HG03575 (cell line): ENCODE results near the gene ZNF385B.

Source experiments
- ATAC-seq: cut with Tn5 transposase; IDR thresholded peaks from one replicate; pipeline ENCODE4 v1.9.1; 2021; ENCODE audit not compliant: unreplicated experiment, insufficient number of reproducible peaks, low FRiP score; ENCODE audit errors: extremely low read depth

Gene ZNF385B

GRCh38 chr2:179859523-179859922 is 1.9 kb downstream of the ZNF385B start:
- no peak for ATAC-seq

- ATAC-seq = no peak
These were observed 4.2 kb downstream of the ZNF385B start for GRCh38 chr2:179857236-179857635.

DNA sequence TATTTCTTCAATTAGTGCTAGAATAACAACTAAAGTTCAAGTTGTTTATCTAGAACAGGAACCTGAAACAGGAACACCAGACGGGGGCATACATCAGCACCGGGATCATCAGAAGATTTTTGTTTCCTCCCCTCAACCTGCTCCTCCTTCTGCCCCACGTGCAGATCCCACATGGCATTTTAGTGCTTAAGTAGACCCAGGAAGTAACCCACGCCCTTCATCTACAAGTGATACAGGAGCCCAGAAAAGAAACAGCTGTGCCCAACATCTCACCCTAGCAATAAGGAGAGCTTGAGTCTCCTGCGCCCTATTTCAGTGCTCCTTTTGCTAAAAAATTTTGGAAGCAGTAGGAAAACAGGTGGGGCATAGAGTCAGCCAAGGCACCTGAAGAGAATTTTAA is 5.2 kb downstream of the ZNF385B start:
- no peak for ATAC-seq

DNA sequence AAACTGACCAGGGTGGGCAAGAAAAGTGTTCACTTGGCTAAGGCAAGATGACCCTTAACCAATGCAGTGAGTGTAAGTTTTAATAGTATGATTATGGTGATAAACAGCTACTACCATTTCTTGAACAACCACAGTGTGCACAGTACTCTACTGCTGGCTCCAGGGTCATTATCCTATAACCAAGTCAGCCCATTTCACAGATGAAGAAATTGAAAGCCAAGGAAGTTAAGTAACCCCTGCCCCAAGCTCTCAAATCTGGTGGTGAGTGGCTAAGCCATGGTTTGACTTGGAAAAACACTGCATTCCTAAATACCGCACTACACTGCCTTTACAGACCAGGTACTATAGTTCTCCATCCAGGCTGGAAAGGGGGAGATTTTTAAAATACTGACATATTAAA is 5.7 kb downstream of the ZNF385B start:
- no peak for ATAC-seq

DNA sequence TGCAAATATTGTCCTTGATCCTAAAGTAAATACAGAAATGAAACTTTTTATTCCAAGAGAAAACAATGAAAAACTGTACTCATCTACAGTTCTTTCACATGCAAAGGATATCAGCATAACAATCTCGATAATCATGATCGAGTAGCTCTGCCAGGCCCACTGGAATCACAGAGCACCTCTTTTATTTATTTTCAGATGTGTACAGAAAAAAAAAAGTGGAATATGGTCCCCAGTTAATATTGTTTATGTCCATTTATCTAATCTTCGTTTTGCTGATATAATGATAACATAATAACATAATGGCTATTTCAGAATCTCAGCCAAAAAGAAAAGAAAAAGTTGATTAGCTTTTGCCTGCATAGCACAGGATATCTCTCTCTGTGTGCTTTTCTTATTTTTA is 6.5 kb downstream of the ZNF385B start:
- ATAC-seq = no peak

DNA sequence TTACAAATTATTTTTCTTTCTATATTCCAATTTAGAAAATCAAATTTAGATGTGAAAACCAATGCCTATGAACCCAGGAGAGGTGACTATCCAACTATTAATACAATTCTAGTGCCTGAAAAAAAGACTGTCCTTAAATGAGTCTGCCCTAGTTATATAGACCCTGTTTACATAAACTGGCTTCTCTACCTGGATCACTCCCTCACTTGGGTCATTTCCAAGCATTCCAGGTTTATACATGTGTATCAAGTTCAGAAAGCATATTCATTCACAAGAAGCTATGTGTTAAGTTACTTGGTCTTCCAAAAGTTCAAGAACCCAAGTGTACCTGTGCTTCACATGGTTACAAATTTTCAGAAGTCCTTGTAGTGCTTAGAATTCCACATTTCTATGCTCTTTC is 8.3 kb downstream of the ZNF385B start:
- ATAC-seq = no peak

DNA sequence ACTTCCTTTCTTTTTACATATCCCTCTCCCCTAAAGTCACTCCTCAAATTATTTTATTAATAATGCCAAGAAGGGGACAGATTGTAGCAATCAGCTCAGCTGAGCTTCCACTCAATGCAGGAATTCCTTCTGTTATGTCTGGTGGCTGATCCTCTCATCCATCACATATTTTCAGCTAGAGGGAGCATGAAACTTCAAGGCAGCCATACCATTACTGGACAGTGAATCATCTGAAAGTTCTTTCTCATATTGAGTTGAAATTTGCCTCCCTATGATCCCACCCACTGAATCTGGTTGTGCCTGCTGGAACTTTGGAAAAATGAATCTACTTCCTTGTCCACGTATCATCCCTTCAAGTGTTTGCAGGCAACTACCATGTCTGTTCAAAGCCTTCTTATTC is 11.2 kb downstream of the ZNF385B start:
- ATAC-seq = no peak

DNA sequence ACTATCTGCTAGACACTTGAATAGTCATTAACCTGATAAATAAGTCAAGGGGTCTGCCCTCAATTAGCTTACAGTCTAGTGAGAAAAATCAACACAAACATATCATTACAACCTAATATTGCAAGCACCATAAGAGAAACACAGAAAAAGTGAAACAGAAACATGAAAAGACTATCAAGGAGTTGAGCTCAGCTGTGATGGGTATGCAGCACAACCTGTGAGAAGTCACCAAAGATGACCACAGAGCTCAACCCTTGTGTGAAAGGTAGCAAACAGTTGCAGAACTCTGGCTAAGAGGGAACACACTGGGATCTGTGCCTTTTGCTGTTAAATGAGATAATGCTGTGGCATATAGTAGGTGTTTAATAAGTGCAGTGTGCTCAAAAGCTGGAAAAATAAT is 11.7 kb downstream of the ZNF385B start:
- ATAC-seq = no peak

DNA sequence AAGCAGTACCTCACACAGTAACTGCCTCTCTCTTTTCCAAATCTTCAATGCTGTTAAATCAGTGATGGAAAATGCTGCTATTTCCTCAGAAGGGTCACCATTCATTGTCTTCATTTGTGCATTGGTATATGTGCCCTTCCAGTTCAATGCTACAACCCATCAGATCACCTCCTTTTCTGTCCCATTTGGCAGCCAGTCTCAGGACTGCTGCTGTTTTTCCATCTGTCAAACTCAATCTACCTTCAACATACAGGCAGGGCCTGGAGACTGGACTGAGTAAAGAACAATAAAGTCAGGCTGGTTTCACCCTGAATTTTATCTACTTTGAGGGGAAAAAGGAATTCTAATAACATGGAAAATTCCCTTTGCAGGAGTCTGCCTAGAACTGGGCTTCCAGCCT is 17.9 kb downstream of the ZNF385B start:
- ATAC-seq = no peak

DNA sequence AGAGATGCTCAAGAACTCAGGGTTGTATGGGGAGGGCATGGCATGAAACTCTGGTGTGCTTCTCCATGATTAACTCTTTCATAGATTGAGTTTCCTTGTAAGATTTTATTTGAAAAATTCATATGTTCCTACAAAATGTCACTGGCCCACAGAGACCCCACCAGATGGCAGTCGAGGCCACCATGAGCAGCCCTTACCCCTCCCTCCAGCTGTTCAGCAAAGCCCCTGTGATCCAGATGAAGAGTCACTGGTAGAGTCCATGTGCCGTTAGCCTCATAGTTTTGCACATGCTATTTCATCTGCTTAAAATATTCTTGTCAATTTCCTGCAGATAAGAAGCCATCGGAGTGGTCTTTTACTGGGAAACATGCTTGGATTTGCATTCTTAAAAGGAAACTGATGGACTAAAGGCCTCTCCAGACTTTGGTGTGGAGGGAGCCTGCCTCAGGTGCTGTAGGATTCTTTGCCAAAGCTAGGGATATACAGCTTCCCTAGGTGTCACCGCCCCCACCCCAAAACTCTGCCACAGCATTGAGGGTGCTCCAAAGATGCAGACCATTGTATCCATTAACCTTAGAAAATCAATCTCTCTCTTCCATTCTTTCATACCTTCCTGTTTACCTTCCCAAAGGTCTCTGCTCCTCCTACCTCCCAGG is 18.8 kb downstream of the ZNF385B start:
- no peak for ATAC-seq

DNA sequence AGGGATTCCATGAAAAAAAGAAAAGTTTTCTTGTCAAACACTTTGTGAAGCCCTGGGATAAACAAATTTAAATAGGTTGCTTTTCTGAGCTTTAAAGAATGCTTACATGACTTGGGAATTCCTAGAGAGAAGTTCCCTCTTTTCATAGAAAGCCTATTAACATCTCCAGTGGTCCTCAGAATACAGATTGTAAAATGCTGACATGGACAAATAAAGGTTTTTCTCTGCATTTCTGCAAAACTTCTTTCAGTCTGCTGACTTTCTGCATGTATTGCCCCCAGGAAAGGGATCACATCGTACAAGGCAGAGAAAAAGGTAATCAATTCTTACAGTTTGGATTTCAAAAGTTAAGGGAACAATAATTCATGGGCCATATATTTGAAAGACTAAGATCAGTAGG is 20.6 kb downstream of the ZNF385B start:
- no peak for ATAC-seq

DNA sequence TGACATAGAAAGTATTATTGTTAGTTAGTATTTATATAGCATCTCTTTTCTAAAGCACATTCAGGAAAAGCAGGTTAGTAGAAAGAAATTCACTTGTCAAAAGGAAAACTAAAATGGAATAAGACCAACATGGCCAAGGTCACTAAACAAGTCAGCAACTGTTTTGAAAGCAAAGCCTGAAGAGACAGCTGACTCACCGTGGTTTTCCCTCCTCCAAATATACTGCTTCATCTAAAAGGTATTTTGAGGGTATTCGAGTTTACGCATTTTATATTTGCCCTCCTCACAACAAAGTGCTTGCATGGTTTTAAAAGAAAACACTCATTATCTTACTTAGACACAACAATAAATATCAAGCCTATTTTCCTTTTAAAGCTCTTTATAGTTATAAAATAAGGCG is 24.0 kb downstream of the ZNF385B start:
- no peak for ATAC-seq

- ATAC-seq = no peak
These were observed 31.2 kb downstream of the ZNF385B start for GRCh38 chr2:179830043-179830787.

DNA sequence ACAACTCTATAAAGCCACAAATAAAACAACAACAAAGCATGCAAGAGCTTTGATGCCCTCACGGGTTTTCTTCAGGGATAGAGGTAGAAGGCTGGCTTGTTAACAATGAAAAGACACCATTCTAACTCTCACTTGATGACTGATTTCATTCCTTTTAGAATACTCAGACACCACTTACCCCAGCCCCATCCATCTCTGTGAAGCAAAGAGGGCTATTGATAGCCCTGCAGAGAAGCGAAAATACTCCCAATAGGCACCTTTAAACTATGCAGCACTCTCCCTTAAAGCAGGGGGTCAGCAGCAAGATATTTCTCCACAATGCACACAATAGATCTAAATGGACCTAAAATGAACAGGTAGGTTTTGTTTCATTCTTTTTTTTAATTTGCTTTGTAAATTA is 35.1 kb downstream of the ZNF385B start:
- ATAC-seq = no peak

- no peak for ATAC-seq
These were observed 35.9 kb downstream of the ZNF385B start for GRCh38 chr2:179825494-179825893.

DNA sequence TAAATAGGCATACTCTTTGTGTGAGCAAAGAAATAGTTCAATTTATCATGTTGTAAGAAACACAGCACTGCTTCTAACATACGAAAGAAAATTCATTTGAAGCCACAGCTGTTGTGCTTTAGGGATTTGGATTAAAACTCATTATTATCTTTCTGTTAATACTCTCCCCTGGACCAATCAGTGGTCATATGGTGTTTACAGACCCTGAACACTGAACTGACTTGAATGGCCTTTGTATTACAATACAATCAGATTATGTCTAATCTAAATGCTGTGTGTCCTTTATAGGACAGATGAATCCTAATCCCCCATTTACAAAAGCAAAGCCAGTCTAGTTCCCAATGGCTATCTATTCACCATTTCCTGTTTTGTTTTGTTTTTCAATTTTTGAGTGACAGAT is 36.5 kb downstream of the ZNF385B start:
- ATAC-seq = no peak

DNA sequence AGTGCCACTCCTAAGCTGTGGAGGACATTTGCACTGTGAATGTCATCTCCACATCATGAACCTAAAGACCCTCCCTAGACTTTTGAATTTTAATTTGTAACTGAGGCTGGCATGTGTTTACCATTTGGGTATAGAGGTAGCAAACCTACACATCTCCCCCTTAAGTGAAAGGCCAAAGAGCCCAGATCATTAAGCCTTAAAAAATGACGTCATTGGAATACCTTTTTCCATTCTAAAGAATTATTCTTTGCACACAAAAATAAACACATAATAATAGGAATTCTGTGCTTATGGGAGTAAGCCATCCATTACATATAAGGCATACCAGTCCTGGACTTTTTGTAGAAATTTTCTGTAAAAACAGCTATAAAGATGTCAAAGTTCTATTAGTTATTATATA is 38.9 kb downstream of the ZNF385B start:
- ATAC-seq = no peak

GRCh38 chr2:179818546-179818945 is 42.9 kb downstream of the ZNF385B start:
- no peak for ATAC-seq

DNA sequence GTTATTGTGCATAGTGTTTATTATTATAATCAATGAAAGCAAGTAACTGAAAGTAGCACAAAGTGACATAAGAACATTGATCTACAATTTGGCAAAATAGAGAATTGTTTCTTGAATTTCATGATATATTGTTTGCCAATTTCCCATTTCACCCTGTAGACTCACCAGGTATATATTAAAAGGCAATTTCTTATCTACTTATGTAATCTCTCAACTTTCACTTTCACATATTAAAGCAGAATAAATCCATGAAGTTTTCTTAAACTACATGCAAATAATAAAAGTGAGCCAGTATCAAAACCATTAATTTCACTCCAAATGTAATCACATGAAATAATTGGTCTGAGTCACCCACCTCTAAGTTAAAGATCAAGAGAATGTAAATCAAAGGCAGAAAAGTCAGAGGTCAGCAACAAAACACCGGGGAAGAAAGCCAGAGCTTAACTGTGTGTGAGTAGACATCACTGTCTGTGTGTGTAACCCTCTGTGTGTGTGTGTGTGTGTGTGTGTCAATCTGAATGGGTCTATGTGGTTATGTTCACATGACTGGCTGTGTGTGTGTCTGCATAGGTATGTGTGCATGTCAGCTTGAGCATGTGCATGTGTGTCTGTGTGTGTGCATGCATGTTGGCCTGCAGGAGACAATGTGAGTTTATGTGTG is 44.1 kb downstream of the ZNF385B start:
- no peak for ATAC-seq

DNA sequence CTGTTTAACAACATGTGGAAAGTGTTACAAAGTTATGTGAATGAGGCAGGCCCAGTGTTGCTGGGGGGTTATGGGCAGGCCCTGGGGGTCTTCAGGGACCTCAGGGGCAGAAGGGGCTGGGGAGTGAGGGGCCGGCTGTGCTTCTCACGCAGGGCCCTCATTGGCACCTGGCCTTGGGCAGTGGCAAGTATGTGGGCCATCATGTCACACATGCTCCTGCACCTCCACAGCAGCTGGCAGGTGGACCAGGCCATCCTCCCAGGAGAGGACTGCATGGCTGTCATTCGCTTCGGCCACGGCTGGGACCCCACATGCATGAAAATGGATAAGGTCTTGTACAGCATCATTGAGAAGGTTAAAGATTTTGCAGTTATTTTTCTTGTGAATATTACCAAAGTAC is 47.4 kb downstream of the ZNF385B start:
- no peak for ATAC-seq
